Measurements from ENCODE around the gene IL23R.

Gene IL23R

GRCh38 chr1:67239738-67240137 is 73.5 kb downstream of the IL23R start:
- no peak for DNase-seq (ENCODE audit: low spot score)

GRCh38 chr1:67241200-67241746 is 75.0 kb downstream of the IL23R start:
- DNase-seq (ENCODE audit: low spot score), result no peak

- no peak for DNase-seq (ENCODE audit: low spot score)
Observed at GRCh38 chr1:67242016-67242415, 75.8 kb downstream of the IL23R start.

DNA sequence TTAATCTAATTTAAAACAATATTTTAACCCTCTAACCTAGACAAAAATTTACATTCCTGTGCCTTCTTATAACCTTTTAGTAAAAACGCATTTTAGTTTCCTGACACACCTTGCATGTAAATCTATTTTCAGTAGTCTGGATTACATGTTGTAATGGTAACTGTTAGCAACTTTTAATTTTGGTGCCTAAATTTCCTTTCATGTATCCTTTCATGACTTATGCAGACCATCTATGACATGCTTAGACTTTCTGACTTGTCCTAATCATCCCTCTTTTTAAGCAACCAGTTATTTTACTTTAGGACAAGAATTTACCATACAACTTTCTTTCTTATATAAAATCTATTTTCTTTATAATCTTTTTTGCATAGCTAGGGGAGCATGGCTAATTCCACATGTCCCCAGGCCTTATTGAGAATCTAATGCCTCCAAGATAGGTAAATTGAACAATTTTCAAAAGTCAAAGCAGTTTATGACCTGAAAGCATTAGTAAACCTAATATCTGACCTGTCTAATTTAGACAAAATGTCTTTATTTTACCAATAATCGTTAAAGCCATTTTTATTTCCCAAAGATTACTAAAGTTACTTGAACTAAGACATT is 83.9 kb downstream of the IL23R start:
- no peak for DNase-seq (ENCODE audit: low spot score)

GRCh38 chr1:67256291-67257172 is 90.3 kb downstream of the IL23R start:
- DNase-seq (ENCODE audit: low spot score), result no peak

DNA sequence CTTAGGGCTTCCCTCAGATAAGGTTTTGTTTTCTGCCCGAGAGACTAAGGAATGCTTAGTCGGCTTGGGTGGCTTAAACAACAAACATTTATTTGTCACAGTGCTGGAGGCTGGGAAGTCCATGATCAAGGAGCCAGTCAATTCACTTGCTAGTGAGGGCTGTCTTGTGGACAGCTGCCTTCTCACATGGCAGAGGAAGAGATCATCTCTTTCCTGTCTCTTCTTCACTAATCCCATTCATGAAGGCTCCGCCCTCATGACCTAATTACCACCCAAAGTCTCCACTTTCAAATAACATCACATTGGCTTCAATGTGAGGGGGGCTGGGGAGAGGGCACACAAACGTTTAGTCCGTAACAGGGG is 90.9 kb downstream of the IL23R start:
- DNase-seq (ENCODE audit: low spot score), result peak; percentile 28

GRCh38 chr1:67261680-67262079 is 95.4 kb downstream of the IL23R start:
- DNase-seq (ENCODE audit: low spot score), result no peak

DNA sequence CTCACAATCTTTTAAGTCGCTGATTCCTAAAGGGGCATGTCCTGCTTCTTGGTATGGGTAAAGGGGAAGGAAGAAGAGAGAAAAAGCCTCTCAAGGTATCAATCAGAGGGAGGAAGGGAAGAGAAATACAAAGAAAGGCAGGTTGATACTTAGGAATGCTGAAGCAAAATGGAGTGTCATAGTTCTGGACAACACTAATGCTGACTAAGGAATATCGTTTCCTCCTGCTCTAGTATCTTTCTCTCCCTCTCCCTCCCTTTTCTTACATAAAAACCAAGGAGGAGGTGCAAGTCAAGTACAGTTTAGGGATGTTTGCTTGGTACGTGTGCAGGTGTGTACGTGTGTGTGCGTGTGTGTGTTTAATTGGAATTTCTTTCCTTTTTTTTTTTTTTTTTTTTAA is 96.5 kb downstream of the IL23R start:
- DNase-seq (ENCODE audit: low spot score), result no peak

DNA sequence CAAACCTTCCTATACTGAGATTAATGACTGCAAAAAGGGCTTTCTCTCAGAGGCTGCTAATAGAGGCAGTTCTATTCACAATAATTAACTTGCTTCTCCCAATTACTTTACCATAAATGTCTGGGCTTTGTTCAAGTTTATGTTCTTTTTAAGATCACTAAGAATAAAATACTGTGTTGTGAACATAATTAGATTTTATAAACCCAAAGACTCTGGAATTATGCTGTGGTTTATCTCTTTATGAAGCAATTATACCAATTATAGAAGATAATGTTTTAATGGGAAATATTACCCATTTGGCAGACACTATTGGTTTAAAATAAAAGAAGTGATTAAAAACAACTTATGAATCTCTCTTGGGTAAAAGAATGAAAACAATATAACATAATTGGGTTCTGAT is 97.9 kb downstream of the IL23R start:
- DNase-seq (ENCODE audit: low spot score), result no peak

- no peak for DNase-seq (ENCODE audit: low spot score)
Observed at GRCh38 chr1:67264899-67265298, 98.6 kb downstream of the IL23R start.

- no peak for DNase-seq (ENCODE audit: low spot score)
Observed at GRCh38 chr1:67269061-67269460, 102.8 kb downstream of the IL23R start.

- DNase-seq (ENCODE audit: low spot score), result no peak
Observed at GRCh38 chr1:67270541-67270940, 104.3 kb downstream of the IL23R start.

DNA sequence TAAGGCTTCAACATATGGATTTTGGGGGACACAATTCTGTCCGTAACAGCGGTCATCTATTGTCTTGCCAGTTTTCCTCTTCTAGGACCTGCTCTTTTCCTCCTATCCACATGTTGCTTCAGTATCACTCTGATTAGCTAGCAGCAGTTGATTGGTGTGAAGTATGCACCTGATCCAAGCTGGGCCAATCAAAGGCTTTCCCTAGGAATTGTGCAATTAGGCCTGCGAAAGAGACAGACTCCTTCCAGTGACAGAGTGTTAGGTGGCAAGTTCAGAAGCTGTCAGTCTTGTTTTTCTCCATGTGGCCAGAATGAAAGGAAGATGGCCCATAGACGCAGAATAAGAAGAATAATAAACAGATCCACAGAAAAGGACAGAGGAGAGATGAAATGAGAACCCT is 107.3 kb downstream of the IL23R start:
- no peak for DNase-seq (ENCODE audit: low spot score)

DNA sequence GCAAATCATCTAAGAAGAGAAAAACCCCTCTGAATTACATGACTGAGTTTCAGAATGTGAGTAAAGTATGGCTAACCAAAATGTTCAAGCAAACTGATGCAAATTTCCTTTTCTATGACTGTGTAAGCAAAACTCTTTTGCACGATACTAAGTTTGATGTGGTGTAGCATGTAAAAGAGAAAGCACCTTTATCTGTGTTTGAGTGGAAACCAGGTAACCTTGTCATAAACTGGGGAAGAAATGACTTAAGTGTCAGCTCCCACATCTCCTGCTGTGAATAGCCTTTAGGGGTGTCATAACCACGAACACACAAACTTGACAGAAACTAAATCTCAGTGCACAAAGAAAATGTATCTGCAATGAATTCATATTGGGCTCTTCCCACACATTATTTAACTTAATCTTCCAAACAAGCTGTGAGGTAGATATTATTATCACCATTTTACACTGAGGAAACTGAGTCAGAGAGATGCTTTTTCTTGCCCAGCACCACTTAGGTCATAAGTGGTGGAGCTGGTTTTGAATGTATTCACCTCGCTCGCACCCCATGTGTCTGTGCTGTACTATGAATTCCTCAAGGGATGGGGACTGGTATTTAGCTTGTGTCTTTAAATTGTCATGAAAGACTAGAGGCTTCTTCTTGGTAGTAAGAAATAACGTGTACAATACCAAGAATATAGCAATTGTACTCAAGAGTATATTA is 108.5 kb downstream of the IL23R start:
- DNase-seq (ENCODE audit: low spot score), result no peak

- peak; percentile 30 for DNase-seq (ENCODE audit: low spot score)
Observed at GRCh38 chr1:67280696-67281095, 114.4 kb downstream of the IL23R start.

- no peak for DNase-seq (ENCODE audit: low spot score)
Observed at GRCh38 chr1:67281244-67281643, 115.0 kb downstream of the IL23R start.

DNA sequence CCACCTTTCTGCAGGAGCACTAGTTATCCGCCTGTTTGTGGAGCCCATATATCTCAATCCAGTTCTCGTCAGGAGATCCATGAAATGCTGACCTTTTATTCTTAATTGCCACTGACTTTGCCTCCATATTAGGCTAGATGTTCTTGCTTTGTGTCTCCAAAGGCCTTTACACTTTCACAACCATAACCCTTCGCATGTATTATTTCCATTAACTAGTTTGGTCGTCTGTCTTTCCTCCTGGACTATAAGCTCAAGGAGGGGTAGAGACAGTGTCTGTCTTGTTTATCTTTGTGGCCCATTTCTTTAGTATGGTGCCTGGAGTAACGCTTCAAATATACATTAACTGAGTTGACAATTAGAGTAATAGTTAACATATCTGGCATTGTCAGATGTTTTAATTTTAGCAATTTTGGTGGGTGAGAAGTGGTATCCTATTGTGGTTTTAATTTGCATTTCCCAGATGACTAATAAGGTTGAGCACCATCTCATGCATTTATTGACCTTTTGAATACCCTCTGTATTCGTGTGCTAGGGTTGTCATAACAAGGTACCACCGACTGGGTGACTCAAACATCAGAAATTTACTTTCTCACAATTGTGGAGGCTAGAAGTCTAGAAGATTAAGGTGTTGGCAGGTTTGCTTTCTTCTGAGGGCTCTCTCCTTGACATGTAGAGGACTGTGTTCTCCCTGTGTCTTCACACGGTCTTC is 119.7 kb downstream of the IL23R start:
- no peak for DNase-seq (ENCODE audit: low spot score)

GRCh38 chr1:67290236-67290635 is 124.0 kb downstream of the IL23R start:
- no peak for DNase-seq (ENCODE audit: low spot score)

DNA sequence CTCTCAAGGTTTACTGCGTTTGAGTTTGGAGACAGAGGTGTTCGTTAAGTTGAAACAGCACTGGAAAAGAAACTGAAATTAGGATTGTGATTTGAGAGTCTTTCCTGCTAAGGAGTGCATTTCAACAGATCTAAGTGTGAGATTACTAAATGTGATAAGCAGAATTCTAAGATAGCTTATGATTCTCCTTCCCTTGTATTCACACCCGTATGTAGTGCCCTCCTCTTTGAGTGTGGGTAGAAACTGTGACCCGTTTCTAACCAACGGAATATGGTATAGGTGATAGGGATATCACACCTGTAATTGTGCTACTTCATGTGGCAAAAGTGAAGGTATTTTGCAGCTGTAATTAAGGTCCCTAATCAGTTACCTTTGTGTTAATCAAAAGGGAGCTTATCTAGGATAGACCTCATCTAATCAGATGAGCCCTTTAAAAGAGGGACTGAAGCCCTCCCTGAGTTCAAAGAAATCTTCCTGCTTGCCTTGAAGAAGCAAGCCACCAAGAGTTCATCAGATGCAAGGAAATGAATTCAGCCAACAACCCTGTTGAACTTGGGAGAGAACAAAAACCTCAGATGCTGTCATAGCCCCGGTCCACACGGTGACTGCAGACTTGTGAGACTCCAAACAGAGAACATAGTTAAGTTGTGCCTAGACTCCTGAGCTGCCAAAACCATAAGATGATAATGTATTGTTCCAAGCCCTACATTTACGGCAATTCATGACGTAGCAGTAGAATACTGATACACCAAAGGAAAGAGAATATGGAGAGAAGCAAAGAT is 128.8 kb downstream of the IL23R start:
- no peak for DNase-seq (ENCODE audit: low spot score)

- DNase-seq (ENCODE audit: low spot score), result no peak
Observed at GRCh38 chr1:67298762-67299161, 132.5 kb downstream of the IL23R start.

- DNase-seq (ENCODE audit: low spot score), result no peak
Observed at GRCh38 chr1:67299296-67299695, 133.0 kb downstream of the IL23R start.
